Pericardium fibroblast (primary cell): ENCODE data around the gene OCLN. TPM values are rescaled to one million over a fixed set of nuclear protein-coding genes. Genes with fewer than 3 reads are reported as not detected.

ENCODE experiments used
- total RNA-seq: library from RNA; depleted of rRNA; stranded (reverse); fragments of >200 nt; gene quantifications from 2 replicates; pipeline ENCODE4 v1.2.3, GENCODE V29; 2015

Gene OCLN, protein sequence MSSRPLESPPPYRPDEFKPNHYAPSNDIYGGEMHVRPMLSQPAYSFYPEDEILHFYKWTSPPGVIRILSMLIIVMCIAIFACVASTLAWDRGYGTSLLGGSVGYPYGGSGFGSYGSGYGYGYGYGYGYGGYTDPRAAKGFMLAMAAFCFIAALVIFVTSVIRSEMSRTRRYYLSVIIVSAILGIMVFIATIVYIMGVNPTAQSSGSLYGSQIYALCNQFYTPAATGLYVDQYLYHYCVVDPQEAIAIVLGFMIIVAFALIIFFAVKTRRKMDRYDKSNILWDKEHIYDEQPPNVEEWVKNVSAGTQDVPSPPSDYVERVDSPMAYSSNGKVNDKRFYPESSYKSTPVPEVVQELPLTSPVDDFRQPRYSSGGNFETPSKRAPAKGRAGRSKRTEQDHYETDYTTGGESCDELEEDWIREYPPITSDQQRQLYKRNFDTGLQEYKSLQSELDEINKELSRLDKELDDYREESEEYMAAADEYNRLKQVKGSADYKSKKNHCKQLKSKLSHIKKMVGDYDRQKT
- total RNA-seq: 0.12 TPM in 1 of 2 replicates, not detected in the other

DNA sequence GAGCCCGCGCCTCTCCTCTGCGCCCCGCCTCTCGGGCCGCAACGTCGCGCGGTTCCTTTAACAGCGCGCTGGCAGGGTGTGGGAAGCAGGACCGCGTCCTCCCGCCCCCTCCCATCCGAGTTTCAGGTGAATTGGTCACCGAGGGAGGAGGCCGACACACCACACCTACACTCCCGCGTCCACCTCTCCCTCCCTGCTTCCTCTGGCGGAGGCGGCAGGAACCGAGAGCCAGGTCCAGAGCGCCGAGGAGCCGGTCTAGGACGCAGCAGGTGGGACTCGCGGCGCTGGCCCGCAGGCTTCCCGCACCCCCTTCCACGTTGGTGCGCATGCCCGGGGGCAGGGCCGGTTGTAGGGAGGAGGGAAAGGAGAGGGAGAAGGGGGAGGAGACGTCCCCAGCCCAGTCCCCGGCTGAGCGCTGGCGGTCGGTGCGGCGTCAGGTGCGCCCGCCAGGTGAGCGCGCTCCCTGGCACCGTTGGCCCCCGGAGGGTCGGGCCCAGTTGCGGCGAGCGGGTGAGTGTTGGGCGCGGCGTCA is at the start of gene OCLN:
TSS of gene OCLN (plus strand) at position 400 of the 532 bp plus-strand sequence. CDS start 11,455 bp downstream, outside the sequence.

DNA sequence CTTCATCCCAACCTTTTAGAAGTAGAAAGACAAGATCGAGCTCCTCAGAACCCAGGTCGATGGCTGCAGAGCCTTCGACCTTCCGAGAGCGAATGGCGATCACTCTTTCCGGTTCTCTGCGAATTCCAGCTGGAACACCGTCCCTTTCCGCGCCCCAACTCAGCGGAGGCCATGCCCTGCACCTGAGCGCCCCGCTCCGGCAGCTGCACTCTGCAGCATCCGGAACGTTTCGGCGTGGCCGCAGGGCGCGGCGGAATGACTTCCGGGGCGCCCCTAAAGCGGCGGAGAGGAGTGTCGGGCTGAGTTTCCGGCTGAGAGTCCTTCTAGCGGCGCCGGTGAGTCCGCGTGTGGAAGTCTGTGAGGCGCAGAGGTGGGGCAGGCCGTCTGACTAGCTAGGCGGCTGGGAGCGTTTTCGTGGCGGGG is 67.3 kb downstream of the OCLN start, which contains the start of gene GTF2H2C:
TSS of gene GTF2H2C (plus strand) at position 284 of the 423 bp plus-strand sequence. CDS start 4,942 bp downstream, outside the sequence.

Other genes with a start within 250 kb of the OCLN start
- 1.5 and 1.8 TPM in 2 replicates for gene CCDC125, start 160.0 kb upstream of the OCLN start, total RNA-seq
- gene AK6, start 123.3 kb upstream of the OCLN start, total RNA-seq: 10.7 and 14.7 TPM in 2 replicates
- gene TAF9, start 123.3 kb upstream of the OCLN start, total RNA-seq: 62.9 and 66.4 TPM in 2 replicates
- 9.5 and 13.4 TPM in 2 replicates for gene RAD17, start 123.0 kb upstream of the OCLN start, total RNA-seq
- gene MARVELD2, start 77.7 kb upstream of the OCLN start, total RNA-seq: 0.09 and 0.82 TPM in 2 replicates
- gene GTF2H2C, start 67.4 kb downstream of the OCLN start, total RNA-seq: 13.3 and 23.2 TPM in 2 replicates